OCI-LY7 (cell line): ENCODE results near the gene DNAH3.

ENCODE experiments used
- EZH2phosphoT487 ChIP-seq: fragments of 200-600 bp; sonication (generic); IDR thresholded peaks from 2 replicates; pipeline ENCODE4 v1.6.1; 2018; ENCODE audit warnings: low read depth, borderline replicate concordance, mild to moderate bottlenecking, mixed run types, antibody characterized with exemption, low read length, moderate library complexity, mixed read lengths
- TF ChIP-seq, protein P1 (sequence below): fragments of 200-600 bp; sonication (generic); conservative IDR thresholded peaks from 2 replicates; pipeline ENCODE4 v1.5.1; 2014; ENCODE audit warnings: mild to moderate bottlenecking, antibody characterized with exemption, low read length, moderate library complexity, mixed read lengths

DNA sequence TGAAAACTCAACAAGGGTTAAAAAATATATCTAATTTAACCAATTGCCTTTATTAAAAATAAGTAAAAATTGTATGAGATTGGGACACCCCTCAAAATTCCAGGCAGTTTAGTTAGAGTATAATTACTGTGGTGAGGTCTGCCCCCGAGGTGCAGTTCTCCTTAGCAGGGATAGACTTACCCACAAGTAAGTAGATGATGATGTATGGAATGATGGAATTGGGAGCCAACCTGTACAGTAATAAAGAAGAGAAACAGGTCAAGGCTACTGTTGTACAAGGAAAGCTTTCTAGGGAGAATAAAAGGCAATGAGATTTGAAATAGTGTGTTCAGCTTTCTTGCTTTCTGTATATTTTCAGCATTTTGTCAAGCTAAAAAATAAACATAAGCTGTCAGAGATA, 9.6 kb upstream of the DNAH3 start:
- TF ChIP-seq, protein P1, sequence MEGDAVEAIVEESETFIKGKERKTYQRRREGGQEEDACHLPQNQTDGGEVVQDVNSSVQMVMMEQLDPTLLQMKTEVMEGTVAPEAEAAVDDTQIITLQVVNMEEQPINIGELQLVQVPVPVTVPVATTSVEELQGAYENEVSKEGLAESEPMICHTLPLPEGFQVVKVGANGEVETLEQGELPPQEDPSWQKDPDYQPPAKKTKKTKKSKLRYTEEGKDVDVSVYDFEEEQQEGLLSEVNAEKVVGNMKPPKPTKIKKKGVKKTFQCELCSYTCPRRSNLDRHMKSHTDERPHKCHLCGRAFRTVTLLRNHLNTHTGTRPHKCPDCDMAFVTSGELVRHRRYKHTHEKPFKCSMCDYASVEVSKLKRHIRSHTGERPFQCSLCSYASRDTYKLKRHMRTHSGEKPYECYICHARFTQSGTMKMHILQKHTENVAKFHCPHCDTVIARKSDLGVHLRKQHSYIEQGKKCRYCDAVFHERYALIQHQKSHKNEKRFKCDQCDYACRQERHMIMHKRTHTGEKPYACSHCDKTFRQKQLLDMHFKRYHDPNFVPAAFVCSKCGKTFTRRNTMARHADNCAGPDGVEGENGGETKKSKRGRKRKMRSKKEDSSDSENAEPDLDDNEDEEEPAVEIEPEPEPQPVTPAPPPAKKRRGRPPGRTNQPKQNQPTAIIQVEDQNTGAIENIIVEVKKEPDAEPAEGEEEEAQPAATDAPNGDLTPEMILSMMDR, result no peak
- no peak for TF ChIP-seq EZH2phosphoT487
